Ovary (tissue), 3 donors: ENCODE measurements around the gene POU2AF2.

Source experiments
- CTCF ChIP-seq, 3 donors: fragments of 450-650 bp in 2 of 3; fragments of 200-600 bp in 1 of 3; IDR thresholded peaks; one replicate each; pipeline versions ENCODE4 v1.5.1 to v1.8.0; 2016 to 2022; ENCODE audit warnings: antibody characterized with exemption in 3 of 3, mild to moderate bottlenecking in 1 of 3
- EP300 ChIP-seq: sonication (generic); formaldehyde crosslinking; IDR thresholded peaks from one replicate; pipeline ENCODE4 v1.6.1; 2017; ENCODE audit warnings: antibody characterized with exemption
- POLR2A ChIP-seq: fragments of 450-650 bp; IDR thresholded peaks from one replicate; pipeline ENCODE4 v1.6.1; 2017; ENCODE audit warnings: antibody characterized with exemption, mild to moderate bottlenecking, moderate library complexity
- donor health status: DM: no; HTN: no; CAD: no.

GRCh38 chr11:111319296-111319695 lies 73.8 kb downstream of the POU2AF2 start:
- TF ChIP-seq CTCF (IDR thresholded peaks at IDR 0.05) (no peak), POLR2A (no peak), EP300 (no peak)
